Ishikawa (cell line): ENCODE measurements around the gene ZBTB38.

Experiments
- CEBPB ChIP-seq: IDR thresholded peaks from 2 replicates; pipeline ENCODE4 v1.6.1; 2012
- CREB1 ChIP-seq: IDR thresholded peaks from 2 replicates; pipeline ENCODE4 v1.6.1; 2012; ENCODE audit warnings: low read depth
- EGR1 ChIP-seq: IDR thresholded peaks from 2 replicates; pipeline ENCODE4 v1.6.1; 2012
- EP300 ChIP-seq: IDR thresholded peaks from 2 replicates; pipeline ENCODE4 v1.6.1; 2012; ENCODE audit warnings: borderline replicate concordance
- FOXM1 ChIP-seq: IDR thresholded peaks from 2 replicates; pipeline ENCODE4 v1.6.1; 2012; ENCODE audit warnings: low read depth, borderline replicate concordance
- NFIC ChIP-seq: IDR thresholded peaks from 2 replicates; pipeline ENCODE4 v1.6.1; 2012
- RAD21 ChIP-seq: IDR thresholded peaks from 2 replicates; pipeline ENCODE4 v1.6.1; 2012; ENCODE audit warnings: low read depth
- TAF1 ChIP-seq: IDR thresholded peaks from 2 replicates; pipeline ENCODE4 v1.6.1; 2012; ENCODE audit warnings: low read depth, mild to moderate bottlenecking
- TCF12 ChIP-seq: IDR thresholded peaks from 2 replicates; pipeline ENCODE4 v1.6.1; 2012; ENCODE audit warnings: low read depth
- TEAD4 ChIP-seq: IDR thresholded peaks from 2 replicates; pipeline ENCODE4 v1.6.1; 2012
- YY1 ChIP-seq: IDR thresholded peaks from 2 replicates; pipeline ENCODE4 v1.6.1; 2012; ENCODE audit warnings: low read depth
- ZBTB7A ChIP-seq: IDR thresholded peaks from 2 replicates; pipeline ENCODE4 v1.6.1; 2012; ENCODE audit warnings: low read depth
- TF ChIP-seq, protein P1 (sequence below): IDR thresholded peaks from 2 replicates; pipeline ENCODE4 v1.6.1; 2012
- TF ChIP-seq, protein P2 (sequence below): IDR thresholded peaks from 2 replicates; pipeline ENCODE4 v1.6.1; 2012
- TF ChIP-seq, protein P3 (sequence below): IDR thresholded peaks from 2 replicates; pipeline ENCODE4 v1.6.1; 2012; ENCODE audit warnings: low read depth, mild to moderate bottlenecking

The ZBTB38 gene

DNA sequence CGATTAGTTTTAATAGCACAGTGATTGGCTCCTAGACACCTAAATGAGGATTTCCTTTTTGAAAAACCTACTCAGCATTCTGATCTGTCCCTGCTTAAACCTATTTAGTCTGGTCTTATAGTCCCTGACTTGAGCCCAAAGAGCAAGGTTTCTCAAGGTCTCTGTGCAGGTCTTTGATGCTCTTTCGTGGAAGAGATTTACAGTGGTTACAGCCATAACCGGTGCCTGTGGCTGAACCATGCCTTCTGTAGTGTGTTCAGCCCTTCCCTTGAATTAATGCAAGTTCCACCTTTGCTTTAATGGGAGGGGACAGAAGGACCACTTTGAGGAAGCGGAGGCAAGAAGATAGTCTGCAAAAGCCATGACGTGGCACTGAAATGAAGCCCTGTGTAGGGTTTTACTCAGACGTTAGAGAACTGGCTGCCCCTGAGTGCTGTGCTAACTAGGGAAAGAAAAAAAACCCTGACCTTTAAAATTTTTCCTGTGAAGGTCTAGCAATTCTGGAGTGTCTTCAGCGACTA is 43.0 kb downstream of the ZBTB38 start:
- TF ChIP-seq, protein P1, sequence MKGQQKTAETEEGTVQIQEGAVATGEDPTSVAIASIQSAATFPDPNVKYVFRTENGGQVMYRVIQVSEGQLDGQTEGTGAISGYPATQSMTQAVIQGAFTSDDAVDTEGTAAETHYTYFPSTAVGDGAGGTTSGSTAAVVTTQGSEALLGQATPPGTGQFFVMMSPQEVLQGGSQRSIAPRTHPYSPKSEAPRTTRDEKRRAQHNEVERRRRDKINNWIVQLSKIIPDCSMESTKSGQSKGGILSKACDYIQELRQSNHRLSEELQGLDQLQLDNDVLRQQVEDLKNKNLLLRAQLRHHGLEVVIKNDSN, result no peak
- TF ChIP-seq EP300 (no peak), RAD21 (no peak), TEAD4 (no peak), EGR1 (no peak), CEBPB (no peak), ZBTB7A (no peak), YY1 (no peak), TCF12 (no peak), CREB1 (no peak), FOXM1 (no peak), TAF1 (no peak), NFIC (no peak)
- TF ChIP-seq, protein P2, sequence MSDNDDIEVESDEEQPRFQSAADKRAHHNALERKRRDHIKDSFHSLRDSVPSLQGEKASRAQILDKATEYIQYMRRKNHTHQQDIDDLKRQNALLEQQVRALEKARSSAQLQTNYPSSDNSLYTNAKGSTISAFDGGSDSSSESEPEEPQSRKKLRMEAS, result no peak
- TF ChIP-seq, protein P3, sequence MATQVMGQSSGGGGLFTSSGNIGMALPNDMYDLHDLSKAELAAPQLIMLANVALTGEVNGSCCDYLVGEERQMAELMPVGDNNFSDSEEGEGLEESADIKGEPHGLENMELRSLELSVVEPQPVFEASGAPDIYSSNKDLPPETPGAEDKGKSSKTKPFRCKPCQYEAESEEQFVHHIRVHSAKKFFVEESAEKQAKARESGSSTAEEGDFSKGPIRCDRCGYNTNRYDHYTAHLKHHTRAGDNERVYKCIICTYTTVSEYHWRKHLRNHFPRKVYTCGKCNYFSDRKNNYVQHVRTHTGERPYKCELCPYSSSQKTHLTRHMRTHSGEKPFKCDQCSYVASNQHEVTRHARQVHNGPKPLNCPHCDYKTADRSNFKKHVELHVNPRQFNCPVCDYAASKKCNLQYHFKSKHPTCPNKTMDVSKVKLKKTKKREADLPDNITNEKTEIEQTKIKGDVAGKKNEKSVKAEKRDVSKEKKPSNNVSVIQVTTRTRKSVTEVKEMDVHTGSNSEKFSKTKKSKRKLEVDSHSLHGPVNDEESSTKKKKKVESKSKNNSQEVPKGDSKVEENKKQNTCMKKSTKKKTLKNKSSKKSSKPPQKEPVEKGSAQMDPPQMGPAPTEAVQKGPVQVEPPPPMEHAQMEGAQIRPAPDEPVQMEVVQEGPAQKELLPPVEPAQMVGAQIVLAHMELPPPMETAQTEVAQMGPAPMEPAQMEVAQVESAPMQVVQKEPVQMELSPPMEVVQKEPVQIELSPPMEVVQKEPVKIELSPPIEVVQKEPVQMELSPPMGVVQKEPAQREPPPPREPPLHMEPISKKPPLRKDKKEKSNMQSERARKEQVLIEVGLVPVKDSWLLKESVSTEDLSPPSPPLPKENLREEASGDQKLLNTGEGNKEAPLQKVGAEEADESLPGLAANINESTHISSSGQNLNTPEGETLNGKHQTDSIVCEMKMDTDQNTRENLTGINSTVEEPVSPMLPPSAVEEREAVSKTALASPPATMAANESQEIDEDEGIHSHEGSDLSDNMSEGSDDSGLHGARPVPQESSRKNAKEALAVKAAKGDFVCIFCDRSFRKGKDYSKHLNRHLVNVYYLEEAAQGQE, result no peak

DNA sequence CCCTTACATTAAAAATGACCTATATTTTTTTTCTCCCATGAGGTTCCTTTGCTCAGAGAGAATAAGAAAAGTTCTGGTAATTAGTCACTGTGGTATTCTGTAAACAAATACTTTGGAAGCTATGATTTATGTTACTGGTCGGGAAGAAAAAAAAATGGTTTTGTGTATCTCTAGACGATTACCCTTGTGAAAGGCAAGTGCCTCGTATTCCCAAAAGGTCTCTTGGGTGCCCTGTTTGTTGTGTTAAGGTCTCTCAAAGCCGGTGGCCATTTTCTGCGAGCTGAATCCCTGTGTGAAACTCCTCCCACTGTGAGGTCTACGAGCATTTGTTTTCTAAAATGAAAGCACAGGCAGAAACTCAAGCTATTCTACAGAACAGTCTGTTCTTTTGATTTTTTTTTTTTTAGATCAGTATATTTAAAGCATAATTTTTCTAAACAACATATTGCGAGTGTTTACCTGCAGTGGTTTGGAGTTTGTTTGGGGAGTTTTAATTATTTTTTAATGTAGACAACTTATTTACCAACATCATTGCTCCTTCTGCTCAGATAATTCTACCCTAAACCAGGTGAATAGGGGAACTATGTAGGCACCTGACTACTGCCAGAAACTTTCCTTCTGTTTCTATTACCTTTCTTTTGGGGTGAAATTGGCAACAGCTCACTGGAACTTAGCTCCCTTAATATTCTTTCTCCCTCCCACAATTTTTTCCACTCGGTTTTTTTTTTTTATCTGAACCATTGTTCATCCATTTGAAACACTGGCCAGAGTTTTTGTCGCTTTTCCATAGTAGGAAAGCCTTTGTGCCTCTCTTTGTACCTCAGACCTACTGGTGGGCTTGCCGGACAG is 44.0 kb downstream of the ZBTB38 start:
- TF ChIP-seq YY1 (peak; percentile 79), EP300 (no peak)

DNA sequence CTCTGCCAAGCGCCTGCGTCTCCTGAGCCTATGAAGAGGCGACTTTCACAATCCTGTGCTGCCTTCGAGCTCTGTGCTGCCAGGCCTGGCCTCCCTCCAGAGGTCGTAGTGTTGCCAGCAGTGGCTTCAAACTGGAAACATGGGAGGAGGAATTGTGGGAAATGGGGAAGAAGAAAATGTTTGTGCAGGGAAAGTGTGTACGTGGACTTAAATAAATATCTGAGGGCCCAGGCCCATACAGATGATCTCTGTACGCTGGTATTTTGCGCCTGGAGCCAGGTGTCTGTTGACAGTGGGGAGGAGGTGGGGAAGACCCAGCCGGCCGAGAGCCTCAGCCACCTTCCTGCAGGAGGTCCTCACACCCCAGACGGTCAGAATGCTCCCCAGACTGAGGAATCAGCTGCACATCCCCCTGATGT is 44.6 kb downstream of the ZBTB38 start:
- TF ChIP-seq EP300 (no peak), CEBPB (no peak), EGR1 (no peak), RAD21 (no peak)
- TF ChIP-seq, protein P2, result no peak
- TF ChIP-seq, protein P3, result no peak
- TF ChIP-seq, protein P1, result no peak

DNA sequence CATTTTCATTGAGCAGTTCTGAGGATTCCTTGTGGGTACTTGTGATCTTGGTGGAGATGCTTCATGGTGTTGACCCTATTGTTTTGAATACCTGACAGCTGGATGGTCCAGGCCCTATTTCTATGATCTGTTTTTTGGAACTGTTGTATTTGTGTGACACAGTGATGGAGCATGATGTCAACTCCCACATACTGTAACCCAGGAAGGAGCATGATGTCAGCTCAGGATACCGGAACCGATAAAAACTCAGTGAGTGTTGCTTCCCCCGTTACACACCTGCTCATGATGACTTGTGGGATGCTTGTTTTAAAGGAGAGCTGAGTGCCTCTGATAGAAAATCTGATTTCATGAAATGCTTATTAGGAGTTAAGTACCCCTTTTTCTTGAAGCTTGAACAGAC is 45.1 kb downstream of the ZBTB38 start:
- TF ChIP-seq CEBPB (no peak), TAF1 (no peak), EGR1 (no peak), ZBTB7A (no peak), NFIC (no peak), EP300 (no peak), RAD21 (no peak), TEAD4 (no peak), CREB1 (no peak), YY1 (no peak), FOXM1 (no peak), TCF12 (no peak)
- TF ChIP-seq, protein P3, result no peak
- TF ChIP-seq, protein P1, result no peak
- TF ChIP-seq, protein P2, result no peak
